SK-MEL-5 (cell line): ENCODE results near the gene TRMT2A. TPM values are rescaled to one million over a fixed set of nuclear protein-coding genes. Genes with fewer than 3 reads are reported as not detected.

Experiments used
- DNase-seq: peaks from one replicate; pipeline ENCODE4 v3.0.0-alpha.2; 2016; ENCODE audit warnings: low read depth, low spot score
- in situ Hi-C: cut with HindIII; loops from 2 replicates; pipeline ENCODE4 v1.10.0; 2016; ENCODE audit warnings: low sequenced_read_pairs, high pct_unique_total_duplicates, low pct_unique_long_range_greater_than_20kb
- total RNA-seq: library from RNA; depleted of rRNA; stranded (reverse); fragments of >200 nt; shearing (Covaris generic); gene quantifications from 2 replicates; pipeline ENCODE4 v1.2.3, GENCODE V29; 2014

Gene TRMT2A
- total RNA-seq, 1 experiment from 2014 or later, result 67.3 TPM

DNA sequence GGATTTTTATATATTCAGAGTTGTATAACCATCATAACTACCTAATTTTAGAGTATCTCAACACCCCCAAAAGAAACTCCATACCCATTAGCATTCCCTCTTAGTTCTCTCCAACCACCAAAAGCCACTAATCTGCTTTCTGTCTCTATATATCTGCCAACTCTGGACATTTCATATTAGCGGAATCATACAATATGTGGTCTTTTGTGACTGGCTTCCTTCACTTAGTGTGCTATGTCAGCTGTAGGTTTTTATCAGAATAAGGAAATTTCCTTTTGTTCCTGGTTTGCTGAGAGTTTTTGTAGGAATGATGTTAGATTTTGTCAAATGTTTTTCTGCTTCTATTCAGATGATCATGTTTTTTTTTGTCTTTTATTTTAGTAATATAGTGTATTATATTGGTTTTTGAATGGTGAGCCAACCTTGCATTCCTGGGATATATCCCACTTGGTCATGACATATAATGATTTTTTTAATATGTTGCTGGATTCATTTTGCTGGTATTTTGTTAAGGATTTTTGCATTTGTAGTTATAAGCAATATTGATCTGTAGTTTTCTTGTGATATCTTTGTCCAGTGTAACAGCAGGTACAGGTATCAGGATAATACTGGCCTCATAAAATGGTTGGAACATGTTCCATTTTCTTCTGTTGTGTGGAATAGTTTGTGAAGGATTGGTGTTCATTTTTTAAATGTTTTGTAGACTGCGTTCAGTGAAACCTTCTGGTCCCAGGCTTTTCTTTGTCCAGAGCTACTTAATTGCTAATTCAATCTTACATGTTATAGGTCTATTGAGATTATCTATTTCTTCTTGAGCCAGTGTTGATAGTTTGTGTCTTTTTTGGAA is 20.2 kb downstream of the TRMT2A start:
- DNase-seq, result no peak
- in situ Hi-C loops, result no loop called here

DNA sequence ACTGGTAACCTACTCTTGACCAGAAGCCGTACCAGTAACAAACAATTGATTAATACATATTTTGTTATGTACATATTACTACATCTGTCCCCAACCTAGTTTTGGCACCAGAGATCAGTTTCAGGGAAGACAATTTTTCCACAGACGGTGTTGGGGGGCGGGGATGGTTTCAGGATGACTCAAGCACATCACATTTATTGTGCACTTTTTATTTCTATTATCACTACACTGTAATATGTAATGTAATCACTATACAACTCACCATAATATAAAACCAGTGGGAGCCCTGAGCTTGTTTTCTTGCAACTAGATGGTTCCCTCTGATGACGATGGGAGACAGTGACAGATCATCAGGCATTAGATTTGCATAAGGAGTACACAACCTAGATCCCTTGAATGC is 21.5 kb downstream of the TRMT2A start:
- in situ Hi-C loops, result no loop called here

GRCh38 chr22:20094197-20094807 is 22.7 kb downstream of the TRMT2A start:
- in situ Hi-C loops, result no loop called here
- DNase-seq, result no peak

More for the DNA sequence above, 21.5 kb downstream of the TRMT2A start:
- no peak for DNase-seq

DNA sequence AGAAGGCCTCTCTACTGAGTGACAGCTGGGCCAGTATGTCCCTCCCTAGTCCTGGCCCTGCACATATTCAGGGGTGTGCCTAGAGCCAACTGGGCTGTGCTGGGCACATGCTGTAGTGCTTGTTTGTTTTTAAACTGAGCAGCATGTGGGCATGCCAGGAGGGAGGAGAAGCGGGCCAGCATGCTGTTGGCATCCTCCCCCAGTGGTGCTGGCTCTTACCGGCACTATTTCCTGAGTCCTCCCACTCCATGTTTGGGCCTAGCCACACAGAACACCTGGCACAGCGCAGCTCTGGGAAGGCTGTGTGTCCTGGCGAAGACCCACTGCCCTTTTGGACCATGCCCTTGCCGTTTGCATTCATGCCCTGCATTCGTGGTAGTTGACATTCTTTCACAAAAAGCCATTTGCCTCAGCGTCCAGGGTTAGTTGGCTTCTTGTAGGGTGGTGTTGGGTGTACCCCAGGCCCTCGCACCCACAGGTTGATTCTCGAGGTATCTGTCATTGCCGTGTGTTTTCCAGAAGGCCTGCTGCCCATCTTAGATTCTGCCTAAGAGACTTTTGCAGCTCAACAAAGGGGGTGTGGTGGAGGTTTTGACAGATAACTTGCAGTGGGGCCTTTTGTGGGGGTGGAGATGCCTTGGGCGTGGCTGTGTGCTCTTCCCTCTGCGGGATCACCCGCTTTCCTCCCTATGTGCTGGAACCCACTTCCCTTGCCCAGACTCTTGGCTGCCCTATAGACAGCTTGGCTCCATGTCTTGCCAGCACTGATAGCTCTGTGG is 23.4 kb downstream of the TRMT2A start:
- in situ Hi-C loops, result no loop called here
- no peak for DNase-seq

- no peak for DNase-seq
- in situ Hi-C loops, result no loop called here
Measured at GRCh38 chr22:20092477-20092854, 24.6 kb downstream of the TRMT2A start.

- no peak for DNase-seq
- in situ Hi-C loops, result no loop called here
Measured at GRCh38 chr22:20091690-20092476, 25.1 kb downstream of the TRMT2A start.

- DNase-seq, result no peak
- in situ Hi-C loops, result no loop called here
Measured at GRCh38 chr22:20090730-20091240, 26.2 kb downstream of the TRMT2A start.

GRCh38 chr22:20089977-20090729 is 26.9 kb downstream of the TRMT2A start:
- DNase-seq, result no peak
- in situ Hi-C loops, result no loop called here

DNA sequence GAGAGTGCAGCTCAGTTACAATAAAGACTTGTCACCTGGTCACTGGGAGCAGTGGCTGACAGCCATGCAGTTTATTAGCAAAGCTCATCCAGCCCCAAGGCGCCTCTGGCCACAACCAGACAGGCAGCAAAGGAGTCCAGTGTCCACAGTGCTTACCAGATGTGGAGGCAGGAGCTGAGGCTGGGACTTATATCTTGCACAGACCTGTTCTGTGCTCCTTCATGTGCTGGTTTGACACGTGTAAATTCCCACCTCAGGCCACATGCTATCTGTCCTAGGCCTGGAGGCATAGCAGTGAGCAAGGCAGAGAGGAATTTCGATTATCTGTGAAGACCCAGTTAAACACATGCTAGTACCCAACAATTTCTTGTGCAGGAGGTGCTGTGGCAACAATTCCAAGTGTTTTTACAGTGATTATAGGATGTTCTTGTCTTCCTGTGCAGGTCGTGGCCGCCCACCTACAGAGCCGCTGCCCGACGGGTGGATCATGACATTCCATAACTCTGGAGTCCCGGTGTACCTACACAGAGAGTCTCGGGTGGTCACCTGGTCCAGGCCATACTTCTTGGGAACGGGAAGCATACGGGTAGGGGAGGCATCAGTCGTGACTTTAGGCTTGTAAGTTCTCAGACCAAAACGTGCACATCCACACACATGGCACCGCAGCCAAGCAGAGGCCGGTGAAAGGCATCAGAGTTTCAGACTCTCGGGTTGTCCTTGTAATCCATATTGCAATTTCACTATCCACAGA is 27.6 kb downstream of the TRMT2A start:
- in situ Hi-C loops, result no loop called here
- no peak for DNase-seq

DNA sequence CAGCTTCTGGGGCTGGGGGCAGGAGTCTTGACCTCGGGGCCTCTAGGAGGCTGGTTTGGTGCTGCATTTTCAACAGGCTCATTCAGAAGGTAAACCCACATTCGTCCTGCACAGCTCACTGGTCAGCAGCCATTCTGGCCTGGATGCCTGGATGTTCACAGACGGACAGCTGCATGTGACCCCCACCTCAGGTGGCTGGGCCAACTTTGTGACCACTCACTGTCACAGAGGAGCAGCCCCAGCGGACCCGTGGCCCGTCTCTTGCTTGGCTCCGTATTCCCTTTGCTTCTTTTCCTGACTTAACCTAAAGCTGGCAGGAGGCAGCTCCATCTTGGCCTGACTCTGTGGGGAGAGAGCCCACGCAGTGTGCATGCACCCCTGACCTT is 28.8 kb downstream of the TRMT2A start:
- in situ Hi-C loops, result no loop called here
- no peak for DNase-seq

GRCh38 chr22:20087319-20088262 is 29.4 kb downstream of the TRMT2A start:
- in situ Hi-C loops, result no loop called here

DNA sequence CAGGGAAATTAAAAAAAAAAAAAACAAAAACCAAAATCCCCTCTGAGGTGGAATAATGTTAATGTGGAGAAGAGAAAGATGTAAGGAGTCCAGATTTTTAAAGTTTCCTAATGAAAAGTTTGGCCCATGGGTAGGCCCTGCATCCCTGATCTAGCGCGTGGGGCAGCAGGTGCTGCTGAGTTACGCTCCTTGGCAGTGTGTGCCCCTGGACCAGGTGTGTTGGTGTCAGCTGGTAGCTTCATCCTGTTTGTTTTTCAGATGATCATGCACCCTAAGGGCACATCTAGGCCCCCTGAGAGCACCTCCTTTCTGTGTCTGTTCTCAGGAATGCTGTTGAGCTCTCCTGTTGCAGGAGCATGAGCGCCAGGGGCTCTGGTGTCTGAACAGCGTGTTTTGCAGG is 30.3 kb downstream of the TRMT2A start:
- DNase-seq, result no peak
- in situ Hi-C loops, result no loop called here

More at GRCh38 chr22:20087319-20088262, 29.4 kb downstream of the TRMT2A start:
- no peak for DNase-seq

DNA sequence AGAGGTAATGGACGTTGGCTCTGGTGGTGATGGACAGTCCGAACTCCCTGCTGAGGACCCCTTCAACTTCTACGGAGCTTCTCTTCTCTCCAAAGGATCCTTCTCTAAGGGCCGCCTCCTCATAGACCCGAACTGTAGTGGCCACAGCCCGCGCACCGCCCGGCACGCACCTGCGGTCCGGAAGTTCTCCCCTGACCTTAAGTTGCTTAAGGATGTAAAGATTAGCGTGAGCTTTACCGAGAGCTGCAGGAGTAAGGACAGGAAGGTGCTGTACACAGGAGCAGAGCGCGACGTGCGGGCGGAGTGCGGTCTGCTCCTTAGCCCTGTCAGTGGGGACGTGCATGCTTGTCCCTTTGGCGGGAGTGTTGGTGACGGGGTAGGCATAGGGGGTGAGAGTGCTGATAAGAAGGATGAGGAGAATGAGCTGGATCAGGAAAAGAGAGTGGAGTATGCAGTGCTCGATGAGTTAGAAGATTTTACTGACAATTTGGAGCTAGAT is 30.9 kb downstream of the TRMT2A start:
- DNase-seq, result no peak
- in situ Hi-C loops, result no loop called here

DNA sequence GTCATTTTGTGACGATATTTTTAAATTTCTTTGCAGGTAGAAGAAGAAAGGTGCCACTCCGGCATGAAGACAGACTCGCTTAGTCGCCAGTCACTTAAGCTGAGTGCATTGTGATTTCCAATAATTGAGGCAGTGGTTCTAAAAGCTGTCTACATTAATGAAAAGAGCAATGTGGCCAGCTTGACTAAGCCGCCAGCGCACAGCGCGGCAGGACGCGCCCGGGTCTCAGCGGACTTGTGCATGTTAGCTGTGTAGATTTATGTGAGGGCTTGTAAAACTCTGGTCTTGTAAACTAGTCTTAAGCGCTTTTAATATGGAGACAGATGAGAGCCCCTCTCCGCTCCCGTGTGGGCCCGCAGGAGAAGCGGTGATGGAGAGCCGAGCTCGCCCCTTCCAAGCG is 31.4 kb downstream of the TRMT2A start:
- in situ Hi-C loops, result no loop called here
- DNase-seq, result no peak
